Measurements from ENCODE around the gene UCP3.

The UCP3 gene

GRCh38 chr11:73982595-73982989 is 26.3 kb downstream of the UCP3 start, which contains the start of gene UCP2:
Gene UCP2 (minus strand): TSS chr11:73982843. CDS start chr11:73978378, 4,465 bp downstream.
- TF ChIP-seq, protein P1, sequence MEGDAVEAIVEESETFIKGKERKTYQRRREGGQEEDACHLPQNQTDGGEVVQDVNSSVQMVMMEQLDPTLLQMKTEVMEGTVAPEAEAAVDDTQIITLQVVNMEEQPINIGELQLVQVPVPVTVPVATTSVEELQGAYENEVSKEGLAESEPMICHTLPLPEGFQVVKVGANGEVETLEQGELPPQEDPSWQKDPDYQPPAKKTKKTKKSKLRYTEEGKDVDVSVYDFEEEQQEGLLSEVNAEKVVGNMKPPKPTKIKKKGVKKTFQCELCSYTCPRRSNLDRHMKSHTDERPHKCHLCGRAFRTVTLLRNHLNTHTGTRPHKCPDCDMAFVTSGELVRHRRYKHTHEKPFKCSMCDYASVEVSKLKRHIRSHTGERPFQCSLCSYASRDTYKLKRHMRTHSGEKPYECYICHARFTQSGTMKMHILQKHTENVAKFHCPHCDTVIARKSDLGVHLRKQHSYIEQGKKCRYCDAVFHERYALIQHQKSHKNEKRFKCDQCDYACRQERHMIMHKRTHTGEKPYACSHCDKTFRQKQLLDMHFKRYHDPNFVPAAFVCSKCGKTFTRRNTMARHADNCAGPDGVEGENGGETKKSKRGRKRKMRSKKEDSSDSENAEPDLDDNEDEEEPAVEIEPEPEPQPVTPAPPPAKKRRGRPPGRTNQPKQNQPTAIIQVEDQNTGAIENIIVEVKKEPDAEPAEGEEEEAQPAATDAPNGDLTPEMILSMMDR (IDR thresholded peaks at IDR 0.05; ENCODE audit: extremely low read depth, missing control alignments): no peak

GRCh38 chr11:73981051-73981805 is 27.7 kb downstream of the UCP3 start:
- DNase-seq (ENCODE audit: low spot score): no peak
- TF ChIP-seq, protein P1 (IDR thresholded peaks at IDR 0.05; ENCODE audit: extremely low read depth, missing control alignments): no peak

More at GRCh38 chr11:73982595-73982989, 26.3 kb downstream of the UCP3 start, which contains the start of gene UCP2:
- peak; percentile 87 for DNase-seq (ENCODE audit: low spot score)

DNA sequence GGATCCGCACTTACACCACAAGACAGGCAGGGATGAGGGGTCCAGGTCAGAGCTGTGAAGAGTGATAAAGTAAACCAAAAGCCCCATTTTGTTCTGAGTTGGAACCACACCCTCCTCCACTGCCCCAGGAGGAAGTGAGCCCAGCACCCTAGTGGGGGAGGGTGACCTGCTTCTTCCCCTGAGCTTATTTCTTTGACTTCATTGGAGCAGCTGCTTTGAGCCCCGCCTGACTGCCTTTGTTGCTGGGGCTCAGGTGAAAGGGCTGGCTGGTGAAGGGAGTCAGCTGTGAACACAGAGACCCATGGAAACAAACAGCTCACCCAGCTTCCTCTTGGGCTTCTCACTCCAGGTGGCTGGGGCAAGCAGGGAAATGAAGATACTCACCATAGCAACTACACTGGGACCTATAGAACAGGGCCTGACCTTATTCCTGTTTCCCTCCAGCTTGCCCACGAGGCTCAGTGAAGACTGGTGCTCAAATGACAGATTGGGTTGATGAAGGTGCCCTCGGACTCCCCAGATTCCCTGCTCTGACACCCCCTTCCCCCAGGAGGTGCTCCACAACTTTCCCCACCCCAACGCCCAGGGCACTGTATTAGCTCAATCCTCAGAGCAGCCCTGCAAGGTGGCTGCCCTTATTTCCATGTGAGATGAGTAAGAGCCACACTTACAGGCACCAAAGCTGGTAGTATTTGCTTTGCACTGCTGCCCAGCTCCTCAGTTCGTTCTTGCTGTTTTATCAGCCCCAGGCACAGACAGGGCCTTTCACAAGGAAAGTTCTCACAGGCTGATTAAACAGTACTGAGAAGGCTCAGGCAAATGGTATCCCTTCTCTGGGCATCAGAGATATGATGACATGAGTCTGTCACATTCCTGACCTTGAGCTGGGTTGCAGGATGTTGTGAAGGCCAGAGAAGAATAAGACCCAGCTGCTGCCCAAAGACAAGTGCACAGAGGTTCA is 28.6 kb downstream of the UCP3 start:
- peak; percentile 88 for DNase-seq (ENCODE audit: low spot score)
- TF ChIP-seq, protein P1 (IDR thresholded peaks at IDR 0.05; ENCODE audit: extremely low read depth, missing control alignments): no peak

DNA sequence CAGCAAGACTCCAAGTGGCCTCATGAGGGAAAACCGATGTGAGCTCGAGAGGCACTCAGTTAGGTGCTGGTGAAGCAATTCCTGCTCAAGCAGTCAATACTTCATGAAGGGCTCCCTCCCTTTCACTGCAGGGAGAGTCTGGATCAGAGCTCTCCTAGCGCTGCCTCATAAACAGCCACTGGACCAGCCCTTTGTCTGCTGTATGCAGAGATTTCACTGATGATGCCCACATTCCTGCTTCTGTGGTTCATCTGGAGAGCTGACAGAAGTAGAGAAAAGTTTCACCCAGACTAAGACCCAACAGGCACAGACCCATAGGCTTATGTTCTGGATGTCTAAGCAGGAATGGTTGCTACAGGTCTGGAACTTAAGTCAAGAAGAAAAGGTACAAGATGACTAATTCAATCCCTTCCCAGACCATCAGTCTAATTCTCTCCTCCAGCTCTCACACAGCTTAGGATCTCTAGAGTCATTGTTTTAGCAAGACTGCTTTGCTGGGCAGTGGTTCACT is 30.3 kb downstream of the UCP3 start:
- DNase-seq (ENCODE audit: low spot score): no peak
- TF ChIP-seq, protein P1 (IDR thresholded peaks at IDR 0.05; ENCODE audit: extremely low read depth, missing control alignments): no peak

- TF ChIP-seq, protein P1 (IDR thresholded peaks at IDR 0.05; ENCODE audit: extremely low read depth, missing control alignments): no peak
- no peak for DNase-seq (ENCODE audit: low spot score)
These were observed 30.9 kb downstream of the UCP3 start for GRCh38 chr11:73977856-73978519.

GRCh38 chr11:73976451-73977151 is 32.3 kb downstream of the UCP3 start:
- TF ChIP-seq, protein P1 (IDR thresholded peaks at IDR 0.05; ENCODE audit: extremely low read depth, missing control alignments): no peak
- no peak for DNase-seq (ENCODE audit: low spot score)

Data from GM20000 (cell line).